Right atrium auricular region (tissue), 2 donors: ENCODE measurements around the gene NIT2. TPM values are rescaled to one million over a fixed set of nuclear protein-coding genes. Genes with fewer than 3 reads are reported as not detected.
A peak's percentile ranks its signal among the peaks of the same experiment; 100 is the strongest.

ENCODE experiments used
- DNase-seq: peaks from one replicate; pipeline ENCODE4 v3.0.0-alpha.2; 2019; ENCODE audit warnings: low spot score
- H3K27ac ChIP-seq, 2 donors: fragments of 200-600 bp; sonication (generic); 1 replicate in 1 of 2; 2 replicates in 1 of 2; pipeline ENCODE4 v1.5.1; 2016 to 2019
- H3K27me3 ChIP-seq, 2 donors: fragments of 200-600 bp; sonication (generic); one replicate each; pipeline versions ENCODE4 v1.5.1 to v1.6.0; 2017 to 2019
- H3K36me3 ChIP-seq: fragments of 200-600 bp; sonication (generic); one replicate; pipeline ENCODE4 v1.5.1; 2016
- H3K4me1 ChIP-seq, 2 donors: fragments of 200-600 bp; sonication (generic); one replicate each; pipeline versions ENCODE4 v1.5.1 to v1.6.0; 2017 to 2019
- H3K4me3 ChIP-seq, 2 donors: fragments of 200-600 bp; sonication (generic); 1 replicate in 1 of 2; 2 replicates in 1 of 2; pipeline ENCODE4 v1.5.1; 2017 to 2019; ENCODE audit warnings: mild to moderate bottlenecking in 1 of 2, moderate library complexity in 1 of 2
- H3K9me3 ChIP-seq, 2 donors: fragments of 200-600 bp; sonication (generic); one replicate each; pipeline ENCODE4 v1.5.1; 2019
- CTCF ChIP-seq, 2 donors: fragments of 200-600 bp; sonication (generic); IDR thresholded peaks; one replicate each; pipeline ENCODE4 v1.5.1; 2019; ENCODE audit warnings: antibody characterized with exemption in 2 of 2
- total RNA-seq, 2 donors: library from RNA; depleted of rRNA; stranded (reverse); fragments of >200 nt; gene quantifications; one replicate each; pipeline ENCODE4 v1.1.0, GENCODE V29; 2016

NIT2 gene
- total RNA-seq, 2 donors from 2014 or later, result 12.3 to 15.4 TPM

GRCh38 chr3:100403362-100404249 lies 69.0 kb downstream of the NIT2 start:
- Histone ChIP-seq H3K4me3 (peak overlapping the region in 1 of 2 donors; percentile 88), H3K27ac (no peak overlapping the region), H3K27me3 (no peaks in the 10 kb centered on the region), H3K4me1 (peaks cover 0 to 36% of the 10 kb centered on the region in 2 donors), H3K36me3 (no peaks in the 10 kb centered on the region), H3K9me3 (peaks cover 8 to 12% of the 10 kb centered on the region in 2 donors)
- no peak for TF ChIP-seq CTCF (IDR thresholded peaks at IDR 0.05)
- no peak for DNase-seq

DNA sequence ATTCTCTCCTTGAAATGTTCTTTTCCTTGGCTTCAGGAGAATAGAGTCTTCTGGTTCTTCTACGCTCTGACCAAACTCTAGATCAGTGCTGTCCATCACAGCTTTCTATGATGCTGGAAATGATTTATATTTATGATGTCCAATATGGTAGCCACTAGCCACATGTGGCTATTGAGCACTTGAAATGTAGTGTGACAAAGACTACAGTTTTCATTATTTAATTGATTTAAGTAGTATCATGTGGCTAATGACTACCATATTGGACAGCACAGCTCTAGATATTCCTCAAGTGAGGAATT lies 69.6 kb downstream of the NIT2 start:
- Histone ChIP-seq H3K36me3 (no peaks in the 10 kb centered on the region), H3K27me3 (no peaks in the 10 kb centered on the region), H3K4me1 (peaks cover 0 to 30% of the 10 kb centered on the region in 2 donors)

DNA sequence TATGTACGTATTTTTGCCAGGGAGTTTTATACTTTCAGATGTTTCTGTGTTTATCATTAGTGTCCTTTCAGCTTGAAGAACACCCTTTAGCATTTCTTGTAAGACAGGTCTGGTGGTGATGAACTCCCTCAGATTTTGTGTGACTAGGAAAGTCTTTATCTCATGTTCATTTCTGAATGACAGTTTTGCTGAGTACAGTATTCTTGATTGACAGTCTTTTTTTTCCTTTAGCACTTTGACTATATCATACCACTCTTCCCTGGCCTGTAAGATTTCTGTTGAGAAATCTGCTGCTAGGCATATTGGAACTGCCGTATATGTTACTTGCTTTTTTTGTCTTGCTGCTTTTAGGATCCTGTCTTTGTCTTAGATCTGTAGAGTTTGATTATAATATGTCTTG lies 72.6 kb downstream of the NIT2 start:
- TF ChIP-seq CTCF (IDR thresholded peaks at IDR 0.05), result no peak
- Histone ChIP-seq H3K4me3 (no peak overlapping the region), H3K27ac (no peak overlapping the region), H3K9me3 (peaks cover 8 to 19% of the 10 kb centered on the region in 2 donors), H3K36me3 (no peaks in the 10 kb centered on the region), H3K4me1 (peaks cover 0 to 15% of the 10 kb centered on the region in 2 donors), H3K27me3 (no peaks in the 10 kb centered on the region)
- no peak for DNase-seq

More for the DNA sequence above, 69.6 kb downstream of the NIT2 start:
- Histone ChIP-seq H3K9me3 (peaks cover 8 to 12% of the 10 kb centered on the region in 2 donors), H3K27ac (no peak overlapping the region), H3K4me3 (no peak overlapping the region)
- no peak for DNase-seq
- no peak for TF ChIP-seq CTCF (IDR thresholded peaks at IDR 0.05)

DNA sequence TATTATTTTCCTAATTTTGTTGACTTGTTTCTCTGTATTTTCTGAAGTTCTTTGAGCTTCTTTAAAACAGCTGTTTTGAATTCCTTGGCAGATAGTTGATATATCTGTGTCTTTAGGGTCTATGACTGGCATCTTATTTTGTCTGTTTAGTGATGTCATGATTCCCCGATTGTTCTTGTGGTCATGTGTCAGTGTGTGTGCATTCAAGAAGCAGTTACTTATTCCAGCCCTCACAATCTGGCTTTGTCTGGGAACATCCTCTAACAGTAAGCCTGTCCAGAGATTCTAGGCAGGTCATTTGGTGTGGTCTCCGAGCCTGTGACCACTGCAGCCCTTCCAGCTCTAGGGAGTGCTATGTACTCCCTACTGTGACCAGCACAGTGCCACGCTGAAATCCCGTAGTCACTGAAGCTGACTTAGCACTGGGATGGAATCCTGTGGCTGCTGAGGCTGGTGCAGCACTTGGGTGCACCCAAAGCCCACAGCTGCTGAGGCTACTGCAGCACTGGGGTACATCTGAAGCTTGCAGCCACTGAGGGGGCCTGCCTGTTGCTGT lies 73.5 kb downstream of the NIT2 start:
- Histone ChIP-seq H3K36me3 (no peaks in the 10 kb centered on the region), H3K27ac (no peak overlapping the region), H3K9me3 (peaks cover 8 to 19% of the 10 kb centered on the region in 2 donors), H3K4me1 (peaks cover 0 to 6% of the 10 kb centered on the region in 2 donors), H3K27me3 (no peaks in the 10 kb centered on the region), H3K4me3 (no peak overlapping the region)
- DNase-seq, result no peak
- no peak for TF ChIP-seq CTCF (IDR thresholded peaks at IDR 0.05)

Other genes starting within 250 kb of the NIT2 start
- 100 to 1,000 TPM in 1 of 2 donors, 10 to 100 TPM in 1; 97.0 to 112 TPM for gene FILIP1L, start 220.3 kb upstream of the NIT2 start, total RNA-seq
- gene TBC1D23, start 73.8 kb upstream of the NIT2 start, total RNA-seq, result 10 to 100 TPM; 16.3 to 39.5 TPM
- gene TOMM70, start 66.3 kb downstream of the NIT2 start, total RNA-seq, result 10 to 100 TPM; 29.7 to 44.2 TPM
- gene LNP1, start 66.8 kb downstream of the NIT2 start, total RNA-seq, result 1 to 10 TPM; 4.6 to 5.4 TPM
- gene TMEM45A, start 157.9 kb downstream of the NIT2 start, total RNA-seq, result 10 to 100 TPM; 13.5 to 14.3 TPM